T-helper 2 cell treated with Interferon-gamma antibody and Interleukin-4, amounts not matched to agents 5 μg/mL and 100 μg/mL, for 36 hours (primary cell): Measurements from ENCODE around the gene DMAC2L.

Experiments
- DNase-seq: peaks from one replicate; pipeline ENCODE4 v3.0.0; 2021; ENCODE audit warnings: low spot score
- H3K27ac Mint-ChIP-seq: one replicate; pipeline ENCODE4 v1.8.0; 2021; ENCODE audit warnings: mild to moderate bottlenecking, mixed read lengths
- H3K27me3 Mint-ChIP-seq: one replicate; pipeline ENCODE4 v1.8.0; 2021; ENCODE audit warnings: low read depth, mixed read lengths
- H3K36me3 Mint-ChIP-seq: one replicate; pipeline ENCODE4 v1.8.0; 2021; ENCODE audit warnings: low read depth, mixed read lengths
- H3K4me1 Mint-ChIP-seq: one replicate; pipeline ENCODE4 v1.8.0; 2021; ENCODE audit warnings: low read depth, mixed read lengths
- H3K4me3 Mint-ChIP-seq: one replicate; pipeline ENCODE4 v1.8.0; 2022; ENCODE audit warnings: mild to moderate bottlenecking, moderate library complexity, mixed read lengths
- H3K9me3 Mint-ChIP-seq: one replicate; pipeline ENCODE4 v1.8.0; 2021; ENCODE audit warnings: mixed read lengths

Gene DMAC2L

DNA sequence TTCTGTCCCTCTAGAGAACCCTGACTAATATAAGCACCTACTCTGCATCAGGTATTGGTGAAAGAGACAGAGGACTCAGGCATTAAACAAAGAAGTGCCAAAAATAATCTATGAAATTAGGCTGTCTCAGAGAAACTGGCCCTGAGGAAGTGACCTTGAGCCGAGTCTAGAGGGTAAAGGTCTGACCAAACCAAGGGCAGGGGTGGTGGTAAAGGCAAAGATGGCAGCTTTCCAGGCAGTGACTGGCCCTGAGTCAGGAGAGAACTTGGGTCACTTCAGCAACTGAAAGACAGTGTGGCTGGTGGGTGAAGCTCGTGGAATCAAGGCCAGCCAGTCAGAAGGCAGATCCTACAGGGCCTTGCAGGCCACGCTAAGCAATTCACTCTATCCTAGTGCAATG lies 54.0 kb downstream of the DMAC2L start:
- Mint-ChIP-seq H3K27me3 (no peaks in the 10 kb centered on the region), H3K27ac (no peak overlapping the region), H3K4me3 (no peak overlapping the region), H3K9me3 (peaks cover 4% of the 10 kb centered on the region), H3K4me1 (peaks cover 18% of the 10 kb centered on the region), H3K36me3 (peaks cover 7% of the 10 kb centered on the region)
- DNase-seq = no peak

- no peak for DNase-seq
- H3K27me3 Mint-ChIP-seq = no peaks in the 10 kb centered on the region
- peaks cover 4% of the 10 kb centered on the region for H3K9me3 Mint-ChIP-seq
- peaks cover 7% of the 10 kb centered on the region for H3K36me3 Mint-ChIP-seq
- peaks cover 18% of the 10 kb centered on the region for H3K4me1 Mint-ChIP-seq
- no peak overlapping the region for H3K27ac Mint-ChIP-seq
- no peak overlapping the region for H3K4me3 Mint-ChIP-seq
Measured at GRCh38 chr14:50366589-50366988, 54.5 kb downstream of the DMAC2L start.

GRCh38 chr14:50371546-50371945 lies 59.4 kb downstream of the DMAC2L start:
- Mint-ChIP-seq H3K9me3 (no peaks in the 10 kb centered on the region), H3K27ac (no peak overlapping the region), H3K4me3 (no peak overlapping the region), H3K27me3 (peaks cover 6% of the 10 kb centered on the region), H3K36me3 (no peaks in the 10 kb centered on the region), H3K4me1 (peaks cover 2% of the 10 kb centered on the region)
- DNase-seq = no peak

GRCh38 chr14:50373959-50374358 lies 61.8 kb downstream of the DMAC2L start:
- H3K9me3 Mint-ChIP-seq = no peaks in the 10 kb centered on the region
- no peak overlapping the region for H3K27ac Mint-ChIP-seq
- no peak for DNase-seq
- H3K36me3 Mint-ChIP-seq = no peaks in the 10 kb centered on the region
- H3K4me1 Mint-ChIP-seq = no peaks in the 10 kb centered on the region
- peaks cover 6% of the 10 kb centered on the region for H3K27me3 Mint-ChIP-seq
- no peak overlapping the region for H3K4me3 Mint-ChIP-seq

- no peak for DNase-seq
- Mint-ChIP-seq H3K4me1 (no peaks in the 10 kb centered on the region), H3K4me3 (no peak overlapping the region), H3K27me3 (peaks cover 6% of the 10 kb centered on the region), H3K36me3 (no peaks in the 10 kb centered on the region), H3K9me3 (no peaks in the 10 kb centered on the region), H3K27ac (no peak overlapping the region)
Measured at GRCh38 chr14:50375760-50376159, 63.6 kb downstream of the DMAC2L start.
